Large intestine (tissue), 3 donors: ENCODE data around the gene PLCB1. TPM values are rescaled to one million over a fixed set of nuclear protein-coding genes. Genes with fewer than 3 reads are reported as not detected.

Experiments
- DNase-seq, 2 donors: peaks; one replicate each; pipeline versions ENCODE4 v3.0.0 to v3.0.0-alpha.2; 2013
- H3K27ac ChIP-seq: one replicate; pipeline ENCODE4 v1.5.1; 2013; ENCODE audit warnings: low read length
- H3K27me3 ChIP-seq: 2 replicates; pipeline ENCODE4 v1.6.1; 2013; ENCODE audit warnings: low read length; ENCODE audit not compliant: control insufficient read depth, insufficient read depth
- H3K36me3 ChIP-seq: 2 replicates; pipeline ENCODE4 v1.6.1; 2013; ENCODE audit warnings: low read length; ENCODE audit not compliant: control insufficient read depth, insufficient read depth
- H3K4me1 ChIP-seq: one replicate; pipeline ENCODE4 v1.6.1; 2013; ENCODE audit warnings: low read length; ENCODE audit not compliant: control insufficient read depth, insufficient read depth
- H3K4me3 ChIP-seq: one replicate; pipeline ENCODE4 v1.5.1; 2013; ENCODE audit warnings: low read length
- H3K9me3 ChIP-seq: one replicate; pipeline ENCODE4 v1.6.1; 2013; ENCODE audit warnings: mild to moderate bottlenecking, low read depth, low read length, moderate library complexity; ENCODE audit not compliant: control insufficient read depth
- WGBS: methylation state at CpG from one replicate; pipeline ENCODE4 v1.1.5; 2013; ENCODE audit warnings: low lambda C conversion rate; ENCODE audit not compliant: insufficient coverage; 5-methylcytosine and 5-hydroxymethylcytosine counted together
- polyA plus RNA-seq: library from polyadenylated mRNA; unstranded; fragments of 120-200 nt; gene quantifications from one replicate; pipeline ENCODE4 v1.2.1, GENCODE V29; 2013

Gene PLCB1
- polyA plus RNA-seq, 1 donor: 7.4 TPM

GRCh38 chr20:8317448-8317847, 185.4 kb downstream of the PLCB1 start:
- no CpG with 5 or more reads among the region's 1 CpG for WGBS
- H3K4me1 ChIP-seq: no peaks in the 10 kb centered on the region

DNA sequence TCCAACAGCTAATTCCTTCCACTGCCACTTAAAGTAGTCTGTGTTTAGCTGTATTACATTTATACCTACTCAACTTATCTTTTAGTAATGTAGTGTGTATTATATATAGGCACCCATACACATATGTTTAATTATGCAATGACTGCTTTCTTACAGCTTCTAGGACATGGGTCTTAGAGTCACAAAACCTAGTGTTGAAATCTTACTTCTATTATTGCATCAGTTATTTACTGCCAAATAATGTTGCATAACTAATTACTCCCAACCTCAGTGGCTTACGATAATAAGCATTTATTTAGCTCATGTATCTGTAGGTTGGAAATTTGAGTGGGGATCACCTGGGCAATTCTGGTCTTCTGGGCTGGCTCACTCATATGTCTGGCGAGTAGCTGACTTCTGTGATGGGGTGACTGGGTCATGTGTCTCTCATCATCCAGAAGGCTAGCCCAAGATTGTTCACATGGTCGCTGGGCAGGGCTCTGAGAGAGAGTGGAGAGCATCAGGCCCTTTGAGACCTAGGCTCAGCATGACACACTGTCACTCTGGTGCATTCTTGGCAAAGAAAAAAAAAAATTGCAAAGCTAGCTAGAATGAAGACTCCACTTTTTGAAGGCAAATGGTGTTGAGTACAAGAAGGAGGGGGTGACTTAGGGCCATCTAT, 187.0 kb downstream of the PLCB1 start:
- Histone ChIP-seq H3K4me1 (no peaks in the 10 kb centered on the region), H3K27ac (no peak overlapping the region), H3K9me3 (no peaks in the 10 kb centered on the region), H3K4me3 (no peak overlapping the region), H3K27me3 (peaks cover 11% of the 10 kb centered on the region), H3K36me3 (no peaks in the 10 kb centered on the region)
- WGBS: no CpG with 5 or more reads among the region's 3 CpGs
- no peak for DNase-seq

More at GRCh38 chr20:8317448-8317847, 185.4 kb downstream of the PLCB1 start:
- H3K36me3 ChIP-seq: no peaks in the 10 kb centered on the region
- no peak overlapping the region for H3K27ac ChIP-seq
- no peak overlapping the region for H3K4me3 ChIP-seq
- H3K27me3 ChIP-seq: peaks cover 5% of the 10 kb centered on the region
- H3K9me3 ChIP-seq: no peaks in the 10 kb centered on the region
- DNase-seq: no peak

- H3K27ac ChIP-seq: no peak overlapping the region
- H3K4me3 ChIP-seq: no peak overlapping the region
- H3K9me3 ChIP-seq: no peaks in the 10 kb centered on the region
- peaks cover 11% of the 10 kb centered on the region for H3K27me3 ChIP-seq
- no peaks in the 10 kb centered on the region for H3K4me1 ChIP-seq
- no CpG with 5 or more reads among the region's 1 CpG for WGBS
- H3K36me3 ChIP-seq: no peaks in the 10 kb centered on the region
- DNase-seq: no peak
Measured at GRCh38 chr20:8320306-8320705, 188.2 kb downstream of the PLCB1 start.

DNA sequence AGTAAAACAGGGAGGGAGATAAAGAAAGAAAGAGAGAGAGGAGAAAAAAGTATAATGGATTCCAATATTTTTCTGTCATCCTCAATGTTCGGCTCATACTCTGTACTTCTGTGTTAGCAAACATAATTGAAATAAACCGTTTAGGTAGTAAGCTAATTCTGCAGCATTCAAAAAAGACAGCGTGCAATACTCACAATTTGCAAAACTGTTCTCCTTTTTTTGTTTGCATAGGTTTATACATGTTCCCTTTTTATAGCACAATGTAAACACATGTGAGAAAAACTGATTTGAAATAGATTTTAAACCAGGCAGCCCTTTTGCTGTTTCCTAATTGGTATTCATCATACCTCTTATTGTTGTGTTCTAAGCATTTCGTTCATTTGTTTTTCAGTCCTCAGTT, 188.9 kb downstream of the PLCB1 start:
- DNase-seq: no peak
- WGBS: 97% methylated on average over 4 of the region's 4 CpGs
- Histone ChIP-seq H3K4me3 (no peak overlapping the region), H3K9me3 (no peaks in the 10 kb centered on the region), H3K4me1 (no peaks in the 10 kb centered on the region), H3K27ac (no peak overlapping the region), H3K36me3 (no peaks in the 10 kb centered on the region), H3K27me3 (peaks cover 11% of the 10 kb centered on the region)

DNA sequence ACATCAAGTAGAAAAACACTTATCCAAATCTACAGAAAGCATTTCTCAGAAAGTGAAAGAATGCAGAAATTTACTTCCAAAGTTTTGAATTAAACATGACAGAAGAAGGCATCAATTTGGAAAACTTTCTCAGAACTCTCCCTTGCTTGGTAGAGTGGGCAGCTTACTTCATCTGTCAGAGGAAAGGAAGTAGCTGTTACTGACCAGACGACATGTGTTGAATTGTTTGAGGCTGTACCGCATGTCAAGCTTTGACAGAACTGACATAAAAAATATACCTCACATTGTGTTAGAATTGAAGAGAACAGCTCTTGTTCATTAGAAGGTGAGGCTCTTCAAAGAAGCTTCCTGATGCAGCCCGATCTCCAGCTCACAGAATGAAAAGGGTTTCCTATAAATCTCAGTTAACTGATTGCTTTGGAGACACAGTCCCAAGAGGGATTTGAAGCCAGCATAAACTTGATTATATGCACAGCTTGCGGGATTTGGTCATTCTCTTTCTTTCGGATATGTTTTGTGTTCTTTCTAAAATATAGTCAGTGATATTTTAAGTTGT, 190.7 kb downstream of the PLCB1 start:
- Histone ChIP-seq H3K27ac (no peak overlapping the region), H3K4me1 (no peaks in the 10 kb centered on the region), H3K9me3 (no peaks in the 10 kb centered on the region), H3K4me3 (no peak overlapping the region), H3K36me3 (no peaks in the 10 kb centered on the region), H3K27me3 (peaks cover 11% of the 10 kb centered on the region)
- no peak for DNase-seq
- WGBS: no CpG with 5 or more reads among the region's 5 CpGs

DNA sequence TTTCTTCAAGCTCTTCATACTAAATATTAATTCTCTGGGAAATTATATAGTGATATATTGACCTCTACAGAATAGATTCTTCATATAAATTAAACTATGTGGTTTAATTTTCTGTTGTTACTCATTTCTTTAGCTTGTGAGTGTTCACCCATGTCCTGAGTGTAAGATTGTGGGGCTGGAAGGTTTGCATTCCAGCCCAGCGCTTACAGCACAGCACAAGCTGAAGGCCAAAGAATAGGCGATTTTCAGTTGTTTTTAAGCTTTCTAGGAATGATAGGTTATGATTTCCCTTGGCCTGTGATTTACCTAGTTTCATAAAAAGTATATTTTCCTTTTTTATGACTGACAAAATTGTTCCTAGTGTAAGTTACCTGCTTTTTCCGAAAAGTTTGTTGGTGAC, 194.1 kb downstream of the PLCB1 start:
- WGBS: 40% methylated on average over 1 of the region's 3 CpGs
- H3K27ac ChIP-seq: no peak overlapping the region

GRCh38 chr20:8326899-8327298, 194.8 kb downstream of the PLCB1 start:
- Histone ChIP-seq H3K36me3 (no peaks in the 10 kb centered on the region), H3K4me3 (no peak overlapping the region), H3K4me1 (no peaks in the 10 kb centered on the region), H3K9me3 (no peaks in the 10 kb centered on the region), H3K27me3 (peaks cover 7% of the 10 kb centered on the region), H3K27ac (no peak overlapping the region)
- no peak for DNase-seq
- WGBS: no CpG with 5 or more reads among the region's 5 CpGs

More for the DNA sequence above, 194.1 kb downstream of the PLCB1 start:
- no peak overlapping the region for H3K4me3 ChIP-seq
- DNase-seq: no peak
- H3K36me3 ChIP-seq: no peaks in the 10 kb centered on the region
- peaks cover 11% of the 10 kb centered on the region for H3K27me3 ChIP-seq
- H3K4me1 ChIP-seq: no peaks in the 10 kb centered on the region
- no peaks in the 10 kb centered on the region for H3K9me3 ChIP-seq

GRCh38 chr20:8328189-8328588, 196.1 kb downstream of the PLCB1 start:
- Histone ChIP-seq H3K4me3 (no peak overlapping the region), H3K27me3 (peaks cover 3% of the 10 kb centered on the region), H3K27ac (no peak overlapping the region), H3K36me3 (no peaks in the 10 kb centered on the region), H3K4me1 (no peaks in the 10 kb centered on the region), H3K9me3 (no peaks in the 10 kb centered on the region)
- DNase-seq: no peak
- WGBS: no CpG with 5 or more reads among the region's 1 CpG

GRCh38 chr20:8330319-8330784, 198.3 kb downstream of the PLCB1 start:
- no CpG with 5 or more reads among the region's 3 CpGs for WGBS
- H3K27ac ChIP-seq: no peak overlapping the region
- no peak overlapping the region for H3K4me3 ChIP-seq
- no peaks in the 10 kb centered on the region for H3K9me3 ChIP-seq
- no peak for DNase-seq
- no peaks in the 10 kb centered on the region for H3K4me1 ChIP-seq
- H3K36me3 ChIP-seq: no peaks in the 10 kb centered on the region
- H3K27me3 ChIP-seq: no peaks in the 10 kb centered on the region

- Histone ChIP-seq H3K9me3 (no peaks in the 10 kb centered on the region), H3K4me3 (no peak overlapping the region), H3K27me3 (no peaks in the 10 kb centered on the region), H3K4me1 (no peaks in the 10 kb centered on the region), H3K27ac (no peak overlapping the region), H3K36me3 (no peaks in the 10 kb centered on the region)
- WGBS: 80% methylated on average over 1 of the region's 3 CpGs
- no peak for DNase-seq
Measured at GRCh38 chr20:8330785-8331695, 199.0 kb downstream of the PLCB1 start.
